OCI-M1 (cell line): ENCODE measurements around the gene SLCO3A1.
A peak's percentile ranks its signal among the peaks of the same experiment; 100 is the strongest.
"Not testable (repeated sequence)": the region's sequence is repeated elsewhere in the genome, so short reads cannot be mapped to it uniquely, and the experiment has no call there.

ENCODE experiments used
- DNase-seq: peaks from one replicate; lab custom pipeline; 2025; lab: John Stamatoyannopoulos, UW

SLCO3A1 gene

DNA sequence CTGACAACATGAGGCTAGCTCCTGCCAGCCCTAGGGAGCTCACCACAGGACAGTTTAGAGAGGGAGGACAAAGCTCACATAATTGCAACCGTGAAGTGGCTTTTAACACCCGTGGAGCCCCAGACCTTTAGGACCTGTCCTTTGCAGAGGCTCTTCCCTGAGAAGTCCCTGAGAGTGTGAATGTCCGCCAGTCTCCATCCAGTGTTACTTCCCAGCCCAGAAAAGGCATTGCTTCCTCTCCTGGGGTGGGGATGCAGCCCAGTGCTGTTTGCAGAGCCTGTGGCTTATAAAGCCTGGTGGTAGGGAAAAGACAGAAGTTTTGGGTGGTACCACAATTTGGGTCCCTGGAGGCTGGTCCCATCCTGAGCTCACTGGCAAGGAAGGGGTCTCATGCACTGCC is 182.0 kb downstream of the SLCO3A1 start:
- DNase-seq = no peak

- no peak for DNase-seq
Measured at GRCh38 chr15:92035961-92036360, 182.5 kb downstream of the SLCO3A1 start.

GRCh38 chr15:92037491-92037890 is 184.0 kb downstream of the SLCO3A1 start:
- DNase-seq = no peak

DNA sequence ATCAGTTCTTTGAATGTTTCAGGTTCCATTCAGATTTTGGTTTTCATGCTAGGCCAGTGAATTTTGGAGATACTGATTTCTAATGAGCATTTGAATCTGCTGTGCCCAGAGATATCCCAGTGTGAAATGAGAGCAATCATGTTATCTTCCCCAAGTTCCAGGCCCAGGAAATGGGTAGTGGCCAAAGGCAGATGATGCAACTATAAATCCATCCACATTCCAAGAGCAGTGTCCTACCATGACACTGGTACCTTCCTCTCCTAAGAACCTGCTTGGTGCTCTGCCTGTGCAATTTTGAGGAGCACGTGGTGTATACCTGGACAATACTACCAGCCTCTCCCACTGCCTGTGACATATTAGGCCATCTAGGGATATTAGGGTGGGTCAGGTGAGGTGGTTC is 186.8 kb downstream of the SLCO3A1 start:
- DNase-seq = no peak

GRCh38 chr15:92041371-92041770 is 187.9 kb downstream of the SLCO3A1 start:
- DNase-seq = no peak

GRCh38 chr15:92043283-92043682 is 189.8 kb downstream of the SLCO3A1 start:
- DNase-seq = no peak

DNA sequence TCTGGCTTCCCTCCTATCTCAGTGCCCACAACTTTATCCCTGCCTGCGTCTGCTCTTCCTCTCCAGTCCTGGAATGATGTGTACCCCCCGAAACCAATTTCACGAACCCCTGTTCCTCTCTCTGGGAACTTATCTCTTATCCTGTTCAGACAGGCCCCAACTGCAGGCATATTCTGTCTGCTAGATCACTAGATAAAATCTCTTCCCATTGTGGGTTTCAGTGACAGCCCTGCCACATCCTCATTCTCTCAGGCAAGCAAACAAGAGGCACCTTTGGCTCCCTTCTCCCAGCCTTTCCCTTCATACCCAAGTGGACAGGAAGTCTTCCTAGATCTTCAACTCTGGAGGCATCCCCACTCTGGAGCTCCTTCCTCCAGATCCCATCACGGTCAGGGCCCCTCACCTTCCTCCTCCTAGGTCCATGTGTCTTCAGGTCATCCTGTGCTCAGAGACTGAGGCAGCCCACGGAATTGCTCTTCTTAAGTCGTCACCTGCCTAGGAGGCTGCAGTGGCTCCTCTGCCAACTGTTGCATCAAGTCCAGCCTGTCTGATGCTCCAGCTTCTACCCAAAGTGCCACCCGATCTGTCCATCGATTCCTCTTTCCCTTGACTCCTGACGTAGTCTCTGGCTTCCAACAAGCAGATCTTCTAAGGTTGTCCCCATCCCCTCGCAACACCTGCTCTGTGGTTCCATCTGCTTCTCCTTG is 190.8 kb downstream of the SLCO3A1 start:
- peak; percentile 25 for DNase-seq

DNA sequence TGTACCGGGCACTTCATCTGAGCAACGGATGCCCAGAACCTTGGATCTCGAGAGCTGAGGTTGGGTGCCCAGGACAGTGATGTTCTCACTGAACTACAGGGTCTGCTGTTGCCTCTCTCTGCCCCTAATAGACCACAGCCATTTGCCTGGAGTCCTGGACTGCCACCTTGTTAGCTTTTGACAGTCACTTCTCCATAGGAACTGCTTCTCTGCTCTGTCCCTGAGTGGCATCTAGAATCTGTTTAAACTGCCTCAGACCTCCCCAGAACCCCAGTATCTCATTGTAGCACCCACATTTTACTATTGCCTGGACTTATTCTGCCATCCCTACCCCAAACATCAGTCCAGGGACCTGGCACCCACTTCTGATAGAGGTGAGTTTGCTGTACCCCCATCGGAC is 194.4 kb downstream of the SLCO3A1 start:
- no peak for DNase-seq

- DNase-seq = no peak
Measured at GRCh38 chr15:92048739-92049138, 195.2 kb downstream of the SLCO3A1 start.

GRCh38 chr15:92049290-92049989 is 195.9 kb downstream of the SLCO3A1 start:
- no peak for DNase-seq

DNA sequence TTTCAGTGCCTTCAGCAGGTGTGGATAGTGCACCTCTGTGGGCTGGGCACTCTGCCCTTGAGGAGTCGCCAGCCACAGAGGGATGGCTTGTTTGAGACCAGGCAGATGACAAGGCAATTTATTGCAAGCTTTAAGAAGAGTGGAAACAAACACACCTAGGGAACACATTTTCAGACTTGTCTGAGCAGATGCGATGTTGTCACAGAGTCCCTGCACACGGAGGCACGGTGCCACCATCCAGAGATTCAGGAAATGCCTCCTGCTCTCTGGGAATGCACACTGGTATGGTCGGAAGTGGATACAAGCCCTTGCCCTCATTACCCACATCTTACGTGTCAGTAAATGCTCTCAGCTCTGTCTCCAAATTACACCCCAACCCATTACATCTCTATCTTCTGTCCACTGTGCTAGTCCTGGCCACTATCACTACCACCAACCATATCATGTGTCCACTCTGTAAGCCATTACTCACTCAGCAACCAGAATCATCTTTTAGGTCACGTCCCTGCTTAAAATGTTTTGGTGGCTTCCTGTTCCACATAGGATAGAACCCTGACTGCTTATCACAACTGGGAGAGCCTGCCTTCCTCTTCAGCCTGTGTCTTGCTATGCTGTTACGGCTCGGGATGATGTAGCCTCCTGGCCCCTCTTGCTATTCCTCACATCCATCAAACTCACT is 196.9 kb downstream of the SLCO3A1 start:
- peak; percentile 29 for DNase-seq

- DNase-seq = no peak
Measured at GRCh38 chr15:92051716-92052115, 198.2 kb downstream of the SLCO3A1 start.

- DNase-seq = no peak
Measured at GRCh38 chr15:92053753-92054316, 200.3 kb downstream of the SLCO3A1 start.

- DNase-seq = no peak
Measured at GRCh38 chr15:92056875-92057274, 203.4 kb downstream of the SLCO3A1 start.

DNA sequence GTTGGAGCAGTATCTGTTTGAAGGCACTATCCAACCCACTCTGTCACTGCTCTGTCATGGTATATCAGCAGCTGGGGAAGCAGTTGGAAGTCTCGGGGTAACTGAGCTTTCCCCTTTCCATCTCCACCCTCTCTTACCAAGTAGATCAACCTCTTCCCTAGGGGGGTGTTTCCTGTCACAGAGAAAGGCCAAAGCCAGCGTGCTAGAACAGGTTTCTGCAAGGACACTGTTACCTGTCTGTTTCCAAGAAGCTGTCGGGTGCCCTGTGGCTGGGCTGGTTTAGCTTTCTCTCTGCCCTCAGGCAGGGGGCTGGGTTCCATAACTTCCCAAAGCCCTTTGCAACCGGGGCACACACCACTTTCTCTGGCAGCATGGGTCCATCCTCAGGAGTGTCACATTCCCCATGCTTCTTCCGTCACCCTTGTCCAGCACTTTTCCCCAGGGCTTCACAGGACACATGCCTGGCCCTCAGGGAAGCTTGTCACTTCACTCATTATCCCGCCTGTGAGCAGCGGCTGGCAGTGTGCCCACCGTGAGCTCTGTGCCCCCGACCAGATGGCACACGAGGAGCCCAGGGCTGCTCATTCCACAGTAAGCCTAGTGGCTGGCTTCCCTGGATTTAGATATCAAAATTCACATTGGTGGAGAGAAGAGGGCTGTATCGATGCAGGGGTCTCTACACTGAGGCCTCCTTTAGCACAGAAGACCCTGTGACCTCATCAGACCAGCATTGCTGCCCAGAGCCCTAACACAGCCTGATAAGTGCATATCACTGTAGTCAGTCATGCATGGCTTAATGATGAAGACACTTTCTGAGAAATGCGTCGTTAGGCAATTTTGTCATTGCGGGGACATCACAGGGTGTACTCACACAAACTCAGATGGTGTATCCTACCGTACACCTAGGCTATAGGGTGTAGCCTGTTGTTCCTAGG is 205.8 kb downstream of the SLCO3A1 start:
- peak; percentile 44 for DNase-seq

GRCh38 chr15:92059971-92060311 is 206.4 kb downstream of the SLCO3A1 start:
- DNase-seq = not testable (repeated sequence)

- no peak for DNase-seq
Measured at GRCh38 chr15:92061511-92062195, 208.1 kb downstream of the SLCO3A1 start.

DNA sequence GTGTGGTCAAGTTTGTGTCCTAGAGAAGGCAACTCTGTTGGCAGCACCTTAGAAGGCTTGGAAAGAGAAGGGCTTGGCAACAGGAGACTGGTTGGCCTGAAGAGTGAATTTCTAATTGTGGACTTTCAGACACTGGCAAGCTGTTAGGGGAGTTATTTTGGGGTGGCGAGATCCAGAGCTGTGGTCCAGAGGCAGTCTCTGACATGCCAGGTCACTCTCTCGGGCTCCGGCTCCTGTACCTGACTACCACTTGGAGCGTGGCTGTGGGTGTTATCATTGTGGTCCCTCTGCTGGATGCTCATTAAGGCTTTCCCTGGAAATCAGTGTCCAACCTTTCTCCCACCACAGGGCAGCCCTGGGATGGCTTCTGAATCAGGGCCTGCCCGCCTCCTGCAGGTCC is 209.0 kb downstream of the SLCO3A1 start:
- DNase-seq = no peak

DNA sequence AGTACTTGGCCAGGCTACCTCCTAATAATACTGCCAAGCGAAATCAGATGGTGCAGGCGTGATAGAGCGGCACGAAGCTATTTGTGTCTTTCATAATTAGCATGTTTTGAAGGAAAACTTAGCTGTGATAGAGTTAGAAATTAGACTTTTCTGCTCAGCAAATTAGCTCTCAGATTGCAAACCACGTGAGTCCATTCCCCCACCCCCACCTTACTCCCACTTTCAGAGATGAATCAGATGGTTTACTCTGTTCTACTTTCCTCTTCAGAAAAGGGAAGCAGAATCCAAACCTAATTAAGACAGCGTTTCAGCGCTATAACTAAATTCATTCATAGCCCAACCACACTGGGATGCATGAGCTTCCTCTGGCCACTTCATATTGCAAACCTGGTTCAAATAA is 214.6 kb downstream of the SLCO3A1 start:
- peak; percentile 69 for DNase-seq

- peak; percentile 53 for DNase-seq
Measured at GRCh38 chr15:92069308-92070250, 216.1 kb downstream of the SLCO3A1 start.
